GM18508 (cell line): ENCODE measurements around the gene BCKDK.

ENCODE experiments used
- ATAC-seq: cut with Tn5 transposase; IDR thresholded peaks from one replicate; pipeline ENCODE4 v1.9.1; 2021; ENCODE audit warnings: moderate number of reproducible peaks; ENCODE audit not compliant: insufficient read depth, unreplicated experiment

The BCKDK gene

DNA sequence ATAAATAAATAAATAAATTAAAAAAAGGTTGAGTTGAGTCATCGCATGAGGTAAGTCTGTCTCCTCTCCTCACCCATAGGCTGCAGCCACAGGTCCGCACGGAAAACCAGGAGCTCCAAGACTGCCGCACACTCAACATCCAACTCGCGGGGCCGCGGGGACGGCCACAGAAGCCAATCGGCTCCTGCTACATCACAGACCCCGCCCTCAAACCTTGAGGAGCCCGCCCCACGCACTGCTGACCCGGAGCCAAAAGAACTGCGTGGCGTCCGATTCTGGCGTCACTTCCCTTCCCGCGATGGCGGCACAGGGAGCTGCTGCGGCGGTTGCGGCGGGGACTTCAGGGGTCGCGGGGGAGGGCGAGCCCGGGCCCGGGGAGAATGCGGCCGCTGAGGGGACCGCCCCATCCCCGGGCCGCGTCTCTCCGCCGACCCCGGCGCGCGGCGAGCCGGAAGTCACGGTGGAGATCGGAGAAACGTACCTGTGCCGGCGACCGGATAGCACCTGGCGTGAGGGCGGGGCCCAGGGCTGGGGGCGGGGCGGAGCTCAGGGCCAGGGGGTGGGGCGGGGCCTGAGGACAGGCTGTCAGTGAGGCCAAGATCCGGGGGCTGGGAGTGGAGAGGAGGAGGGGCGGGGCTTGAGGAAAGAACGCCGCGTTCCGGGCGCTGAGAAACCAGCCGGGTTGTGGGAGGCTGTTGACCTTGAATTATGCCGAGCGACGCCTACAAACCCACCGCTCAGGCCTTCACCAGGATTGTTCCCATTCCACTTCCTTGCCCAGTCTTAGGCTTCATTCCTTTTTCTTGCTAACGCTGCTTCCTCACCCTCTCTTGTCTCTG, 9.4 kb downstream of the BCKDK start, which contains the start of gene KAT8:
TSS of gene KAT8 (plus strand) at position 281 of the 839 bp plus-strand sequence. CDS start at position 299, 18 bp downstream.
- ATAC-seq, result peak; percentile 54

DNA sequence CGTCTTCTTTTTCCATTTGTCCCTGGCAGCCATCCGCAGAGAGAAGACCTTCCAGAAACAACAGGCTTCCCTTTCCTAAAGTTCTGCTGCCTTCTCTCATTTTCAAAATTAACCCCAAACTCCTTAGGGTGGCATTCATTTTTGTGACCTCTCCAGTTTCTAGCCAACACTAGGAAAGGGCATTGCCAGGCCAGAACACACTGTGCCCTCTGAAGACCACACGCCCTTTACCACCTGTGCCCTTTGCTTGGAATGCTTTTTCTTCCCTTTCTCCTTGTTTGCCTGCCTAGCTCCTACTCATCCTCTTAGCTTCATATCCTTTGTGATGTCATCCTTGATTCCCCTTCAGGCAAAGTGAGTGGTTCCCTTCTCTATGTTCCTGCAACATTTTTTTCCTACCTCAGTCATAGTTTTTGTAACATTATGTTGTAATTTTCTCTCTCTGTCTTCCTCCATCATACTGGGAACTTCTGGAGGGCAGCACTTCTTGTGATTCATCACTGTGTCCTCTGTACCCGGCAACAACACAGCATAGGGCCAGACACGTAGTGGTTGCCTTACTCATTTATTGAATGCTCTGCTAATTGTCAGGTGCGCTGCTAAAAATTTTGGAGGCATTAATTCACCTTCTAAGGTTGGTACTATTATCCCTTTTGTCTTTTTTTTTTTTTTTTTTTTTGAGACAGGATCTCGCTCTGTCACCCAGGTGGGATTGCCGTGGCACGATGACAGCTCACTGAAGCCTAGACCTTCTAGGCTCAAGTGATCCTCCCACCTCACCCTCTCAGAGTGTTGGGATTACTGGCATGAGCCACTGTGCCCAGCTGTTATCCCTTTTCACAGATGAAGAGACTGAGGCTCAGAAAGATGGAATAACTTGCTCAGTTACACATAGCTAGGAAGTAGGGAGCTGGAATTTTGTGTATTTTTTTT, 10.3 kb downstream of the BCKDK start:
- no peak for ATAC-seq

DNA sequence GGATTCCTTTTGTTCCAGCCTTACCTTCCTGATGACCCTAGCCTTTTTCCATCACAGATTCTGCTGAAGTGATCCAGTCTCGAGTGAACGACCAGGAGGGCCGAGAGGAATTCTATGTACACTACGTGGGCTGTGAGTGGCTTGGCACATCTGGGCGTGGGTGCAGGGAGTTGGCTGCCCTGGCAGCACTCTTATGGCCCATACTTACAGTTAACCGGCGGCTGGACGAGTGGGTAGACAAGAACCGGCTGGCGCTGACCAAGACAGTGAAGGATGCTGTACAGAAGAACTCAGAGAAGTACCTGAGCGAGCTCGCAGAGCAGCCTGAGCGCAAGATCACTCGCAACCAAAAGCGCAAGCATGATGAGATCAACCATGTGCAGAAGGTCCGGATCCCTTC, 11.9 kb downstream of the BCKDK start:
- no peak for ATAC-seq

DNA sequence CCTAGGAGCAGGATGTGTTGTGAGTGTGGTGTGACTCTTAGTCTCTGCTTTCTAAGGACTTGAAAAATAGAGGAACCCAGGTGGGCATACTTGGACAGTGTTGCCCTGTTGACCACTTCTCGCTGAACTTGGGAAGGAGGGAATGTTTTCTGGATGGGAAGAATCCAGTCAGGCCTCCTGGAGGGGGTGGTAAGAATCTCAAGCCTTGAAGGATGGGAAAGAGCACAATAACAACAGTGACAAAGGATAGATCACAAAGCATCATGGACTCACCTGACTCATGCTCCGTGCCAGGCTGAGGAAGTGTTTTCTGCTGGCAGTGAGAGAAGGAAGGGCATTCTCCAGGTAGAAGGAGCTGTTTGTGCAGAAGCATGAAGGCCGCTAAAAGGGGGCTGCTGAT, 17.7 kb downstream of the BCKDK start:
- ATAC-seq, result no peak

DNA sequence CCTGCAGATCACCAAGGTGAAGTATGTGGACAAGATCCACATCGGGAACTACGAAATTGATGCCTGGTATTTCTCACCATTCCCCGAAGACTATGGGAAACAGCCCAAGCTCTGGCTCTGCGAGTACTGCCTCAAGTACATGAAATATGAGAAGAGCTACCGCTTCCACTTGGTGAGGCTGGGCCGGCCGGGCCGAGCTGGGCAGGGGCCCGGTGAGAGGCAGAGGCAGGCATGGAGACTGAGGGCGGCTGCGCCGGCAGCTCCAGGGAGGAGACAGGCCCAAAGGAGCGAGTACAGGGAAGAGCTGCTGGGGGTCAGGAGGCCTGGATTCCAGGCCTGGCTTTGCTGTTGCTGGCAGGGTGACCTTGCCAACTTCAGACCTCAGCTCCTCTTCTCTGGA, 19.0 kb downstream of the BCKDK start:
- no peak for ATAC-seq

DNA sequence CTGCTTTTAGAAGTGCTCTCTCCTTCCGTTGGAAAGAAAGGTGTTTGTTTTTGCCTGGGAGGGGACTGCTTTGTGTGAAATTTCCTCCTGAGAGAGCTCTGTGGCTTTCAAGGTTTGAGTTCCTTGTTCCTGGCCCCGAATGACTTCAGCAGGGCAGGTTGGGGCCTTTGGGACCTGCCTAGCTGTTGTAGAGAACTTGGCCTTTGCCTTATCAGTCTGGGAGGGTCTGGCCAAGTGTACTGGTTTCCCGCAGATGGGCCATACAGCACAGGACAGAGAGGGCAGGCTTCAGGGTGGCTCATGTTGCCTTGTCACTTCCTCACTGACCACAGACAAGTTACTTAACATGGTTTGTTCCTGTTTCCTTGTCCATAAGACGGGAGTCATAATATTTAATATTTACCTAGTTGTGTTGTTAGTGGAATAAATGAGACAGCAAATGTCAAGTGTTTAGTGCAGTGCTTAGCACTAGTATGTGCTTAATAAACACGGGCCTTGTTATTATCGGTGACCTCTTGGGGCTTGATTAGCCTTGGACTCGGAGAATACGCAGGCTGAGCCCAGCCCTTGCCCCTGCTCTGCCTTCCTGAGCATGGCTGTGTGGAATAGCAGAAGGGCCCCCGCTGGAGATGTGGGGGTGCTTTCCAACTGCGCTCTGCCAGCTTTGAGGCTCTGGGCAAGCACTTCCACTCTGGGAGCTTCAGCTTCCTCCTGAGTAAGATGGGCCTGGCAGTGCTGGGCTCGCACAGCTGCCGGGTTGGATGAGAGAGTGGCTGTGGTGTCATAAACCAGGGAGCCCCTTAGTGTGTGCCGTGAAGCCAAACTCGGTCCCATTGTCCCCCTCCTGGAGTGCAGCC, 20.8 kb downstream of the BCKDK start:
- ATAC-seq, result no peak

DNA sequence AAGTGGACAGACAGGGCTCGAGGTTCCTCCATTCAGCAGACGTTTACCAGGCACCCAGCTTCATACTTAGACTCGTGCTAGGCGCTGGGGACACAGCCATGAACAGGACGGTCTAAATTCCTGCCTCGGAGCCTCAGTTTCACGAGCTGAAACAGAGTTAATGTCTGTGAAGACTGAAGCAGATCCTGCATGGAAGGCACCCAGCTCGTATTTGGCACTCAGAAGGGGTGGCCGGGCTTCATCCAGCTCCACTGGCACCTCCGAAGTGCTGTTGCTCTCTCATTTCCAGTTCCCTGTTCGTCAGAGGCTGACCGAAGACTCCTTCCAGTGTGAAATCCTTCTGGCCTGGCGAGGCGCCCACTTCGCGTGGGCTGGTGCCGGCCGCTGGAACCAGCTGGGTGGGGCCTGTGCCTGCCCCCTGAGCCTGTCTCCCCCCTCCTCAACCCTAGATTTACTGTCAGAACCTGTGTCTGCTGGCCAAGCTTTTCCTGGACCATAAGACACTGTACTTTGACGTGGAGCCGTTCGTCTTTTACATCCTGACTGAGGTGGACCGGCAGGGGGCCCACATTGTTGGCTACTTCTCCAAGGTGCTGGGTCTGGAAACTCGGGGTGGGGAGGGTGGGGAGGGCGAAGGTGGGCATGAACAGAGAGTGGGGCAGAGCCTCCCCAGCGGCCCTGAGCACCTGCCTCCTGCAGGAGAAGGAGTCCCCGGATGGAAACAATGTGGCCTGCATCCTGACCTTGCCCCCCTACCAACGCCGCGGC, 21.6 kb downstream of the BCKDK start:
- no peak for ATAC-seq

DNA sequence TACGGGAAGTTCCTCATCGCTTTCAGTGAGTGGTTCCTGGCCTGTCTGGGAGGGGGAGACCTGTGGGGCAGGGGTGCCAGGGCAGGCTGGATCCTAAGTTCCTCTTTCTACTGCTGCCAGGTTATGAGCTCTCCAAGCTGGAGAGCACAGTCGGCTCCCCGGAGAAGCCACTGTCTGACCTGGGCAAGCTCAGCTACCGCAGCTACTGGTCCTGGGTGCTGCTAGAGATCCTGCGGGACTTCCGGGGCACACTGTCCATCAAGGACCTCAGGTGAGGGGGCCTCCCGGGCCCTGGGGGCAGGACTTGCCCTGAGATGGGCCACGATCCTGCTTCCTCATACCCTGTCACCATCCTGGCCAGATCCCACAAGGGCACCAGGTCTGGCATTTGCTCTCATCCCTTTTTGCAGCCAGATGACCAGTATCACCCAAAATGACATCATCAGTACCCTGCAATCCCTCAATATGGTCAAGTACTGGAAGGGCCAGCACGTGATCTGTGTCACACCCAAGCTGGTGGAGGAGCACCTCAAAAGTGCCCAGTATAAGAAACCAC, 22.2 kb downstream of the BCKDK start:
- ATAC-seq, result no peak

DNA sequence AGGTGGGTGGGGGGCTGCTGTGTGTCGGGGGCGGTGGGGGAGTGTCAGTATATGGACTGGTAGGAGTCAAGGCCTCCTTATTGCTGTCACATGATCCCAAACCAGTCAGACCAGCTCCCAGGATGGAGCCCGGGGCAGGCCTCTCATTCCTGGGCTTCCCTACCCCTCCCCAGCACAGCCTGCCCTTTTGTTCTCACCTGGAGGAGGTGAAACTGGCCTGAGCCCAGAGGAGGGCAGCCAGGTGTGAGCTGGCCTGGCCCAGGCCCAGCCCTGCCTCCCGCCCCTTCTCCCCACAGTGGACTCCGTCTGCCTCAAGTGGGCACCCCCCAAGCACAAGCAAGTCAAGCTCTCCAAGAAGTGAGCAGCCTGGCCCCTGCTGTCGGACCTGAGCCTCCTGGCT, 22.7 kb downstream of the BCKDK start:
- no peak for ATAC-seq

DNA sequence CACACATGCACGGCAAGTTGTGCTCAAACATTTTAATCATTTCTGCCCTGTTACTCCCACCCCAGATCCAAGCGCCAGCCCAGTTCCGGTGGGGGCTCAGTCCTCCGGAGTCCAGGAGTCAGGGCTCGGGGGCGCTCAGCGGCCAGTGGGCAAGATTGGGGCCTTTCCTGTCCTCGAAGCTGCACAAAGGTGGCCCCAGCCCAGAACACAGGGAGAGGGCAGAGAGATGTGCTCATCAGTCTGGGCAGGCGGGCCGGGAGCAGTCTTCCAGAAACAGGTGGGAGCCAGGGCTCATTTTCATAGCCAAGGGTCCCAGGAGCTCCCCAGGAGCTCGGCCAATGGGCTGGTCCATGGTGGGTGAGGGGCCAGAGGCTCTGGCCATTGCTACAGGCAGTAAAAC, 23.2 kb downstream of the BCKDK start:
- no peak for ATAC-seq

DNA sequence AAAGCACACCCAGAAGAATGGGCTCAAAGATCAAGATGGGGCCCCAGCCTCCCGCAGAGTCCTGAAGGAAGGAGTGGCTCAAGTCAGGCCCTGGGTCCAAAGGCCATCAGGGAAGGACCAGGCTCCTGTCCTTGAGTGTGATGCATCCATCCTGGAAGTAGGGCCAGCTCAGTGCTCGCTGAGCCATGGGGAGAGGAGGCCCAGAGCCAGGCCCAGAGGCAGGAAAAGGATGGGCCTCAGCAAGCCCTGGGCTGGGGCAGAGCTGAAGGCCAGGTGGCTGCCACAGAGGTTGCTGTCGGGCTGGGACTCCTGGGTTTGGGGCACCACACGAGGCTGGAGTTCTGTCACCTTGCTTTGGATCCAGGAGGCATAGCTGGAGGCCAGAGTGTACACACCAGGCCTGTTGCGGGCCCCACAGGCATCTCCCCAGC, 23.7 kb downstream of the BCKDK start:
- no peak for ATAC-seq

DNA sequence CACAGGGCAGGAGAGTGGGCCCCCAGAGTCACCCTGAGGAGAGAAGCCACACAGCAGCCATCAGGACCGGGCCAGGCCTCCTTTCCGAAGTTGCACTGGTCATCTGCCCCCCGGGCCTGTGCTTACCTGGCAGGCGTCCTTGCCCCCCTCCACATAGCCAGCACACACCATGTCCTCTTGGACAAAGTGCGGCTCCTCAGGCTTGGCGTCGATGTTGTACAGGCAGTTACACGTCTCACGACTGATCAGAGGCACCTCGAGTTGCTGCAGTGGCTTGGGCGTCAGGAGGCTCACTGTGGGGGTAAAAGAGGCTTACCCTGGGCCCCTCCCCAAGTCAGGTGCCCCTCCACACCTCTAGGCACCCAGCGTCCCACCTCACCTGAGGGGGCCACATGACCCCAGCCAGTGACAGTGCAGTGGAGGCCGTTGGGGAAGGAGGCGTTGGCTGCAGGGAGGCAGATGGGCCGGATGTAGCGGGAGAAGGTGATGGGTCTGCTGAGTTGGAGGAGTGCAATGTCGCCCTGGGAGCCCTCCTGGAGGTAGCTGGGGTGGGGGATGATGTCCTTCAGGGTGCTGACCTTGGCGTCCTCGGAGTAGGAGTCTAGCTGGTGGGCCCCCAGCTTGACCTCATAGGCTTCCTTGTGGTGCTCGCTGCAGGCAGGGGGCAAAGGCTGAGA, 24.3 kb downstream of the BCKDK start:
- no peak for ATAC-seq

DNA sequence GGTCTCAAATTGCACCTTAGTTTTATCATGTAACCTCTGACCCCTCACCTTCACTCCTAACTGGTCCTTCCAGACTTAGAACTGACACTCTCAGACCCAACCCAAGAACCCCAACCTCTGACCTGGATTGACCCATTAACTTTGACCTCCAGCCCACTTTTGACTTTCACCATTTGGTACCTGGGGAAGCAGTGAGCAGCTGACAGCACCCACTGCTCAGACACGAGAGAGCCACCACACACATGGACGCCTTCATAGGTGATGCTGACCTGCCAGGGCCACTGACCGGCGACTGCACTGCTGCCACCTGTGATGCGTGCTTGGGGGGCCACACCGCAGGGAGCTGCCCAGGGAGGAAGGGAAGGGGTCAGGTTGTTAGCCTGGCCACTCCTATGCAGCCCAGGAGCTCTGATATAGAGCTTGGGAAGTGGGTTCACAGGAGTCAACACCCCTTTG, 24.9 kb downstream of the BCKDK start:
- ATAC-seq, result no peak

DNA sequence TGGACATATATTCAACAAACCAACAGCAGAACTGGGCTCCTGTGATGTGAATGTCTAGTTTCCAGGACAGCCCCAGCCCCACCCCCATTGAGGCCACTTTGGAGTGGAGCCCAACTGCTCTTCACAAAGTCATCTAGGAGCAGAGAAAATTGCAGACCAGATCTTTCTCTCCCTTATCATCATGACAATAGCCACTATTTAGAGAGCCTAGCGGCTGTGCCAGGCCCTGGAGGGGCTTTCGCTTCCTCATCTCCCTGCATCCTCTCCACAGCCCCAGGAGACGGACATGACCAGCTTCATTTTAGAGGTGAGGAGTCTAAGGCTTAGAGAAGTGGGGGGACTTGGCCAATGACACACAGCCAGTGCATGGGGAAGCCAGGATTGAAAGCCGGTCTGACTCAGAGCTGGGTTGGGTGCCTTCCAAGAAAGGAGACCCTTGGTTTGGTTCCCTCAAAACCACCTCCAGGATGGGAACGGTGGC, 25.9 kb downstream of the BCKDK start:
- ATAC-seq, result no peak

DNA sequence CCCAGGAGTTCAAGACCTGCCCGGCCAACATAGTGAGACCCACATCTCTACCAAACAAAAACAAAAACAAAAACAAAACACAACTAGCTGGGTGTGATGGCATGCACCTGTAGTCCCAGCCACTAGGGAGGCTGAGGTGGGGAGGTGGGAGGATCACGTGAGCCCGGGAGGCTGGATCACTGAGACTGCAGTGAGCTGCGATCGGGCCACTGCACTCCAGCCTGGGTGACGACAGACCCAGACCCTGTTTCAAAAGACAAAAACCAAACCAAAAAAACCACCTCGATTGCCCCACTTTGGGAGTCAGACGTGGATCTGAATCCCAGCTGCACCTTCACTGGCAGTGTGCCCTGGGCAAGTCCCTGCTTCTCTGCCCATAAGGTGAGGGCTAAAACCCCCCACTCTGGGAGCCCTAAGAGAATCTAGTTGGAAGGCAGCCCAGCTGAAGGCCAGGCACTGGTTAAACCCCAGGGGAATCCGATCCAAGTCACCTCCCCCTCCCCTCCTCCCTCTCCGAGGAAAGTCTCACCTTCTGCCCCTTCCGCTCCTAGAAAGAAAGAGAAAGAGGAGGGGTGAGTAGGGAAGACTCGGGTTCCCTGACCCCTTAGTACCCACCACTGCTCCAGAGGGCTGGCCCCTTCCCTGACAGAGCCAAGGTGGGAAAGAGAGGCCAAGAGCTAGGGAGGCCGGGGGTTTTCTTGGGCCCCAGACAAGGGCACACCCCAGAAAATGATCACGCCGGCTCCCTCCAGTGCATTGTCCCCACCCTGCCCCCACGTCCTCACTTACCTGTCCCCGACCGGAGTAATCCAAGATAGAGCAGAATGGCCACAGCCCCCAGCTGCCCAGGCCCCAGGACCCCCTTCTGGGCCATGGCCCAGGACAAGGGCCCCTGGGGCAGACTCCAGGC, 26.7 kb downstream of the BCKDK start:
- ATAC-seq, result no peak

DNA sequence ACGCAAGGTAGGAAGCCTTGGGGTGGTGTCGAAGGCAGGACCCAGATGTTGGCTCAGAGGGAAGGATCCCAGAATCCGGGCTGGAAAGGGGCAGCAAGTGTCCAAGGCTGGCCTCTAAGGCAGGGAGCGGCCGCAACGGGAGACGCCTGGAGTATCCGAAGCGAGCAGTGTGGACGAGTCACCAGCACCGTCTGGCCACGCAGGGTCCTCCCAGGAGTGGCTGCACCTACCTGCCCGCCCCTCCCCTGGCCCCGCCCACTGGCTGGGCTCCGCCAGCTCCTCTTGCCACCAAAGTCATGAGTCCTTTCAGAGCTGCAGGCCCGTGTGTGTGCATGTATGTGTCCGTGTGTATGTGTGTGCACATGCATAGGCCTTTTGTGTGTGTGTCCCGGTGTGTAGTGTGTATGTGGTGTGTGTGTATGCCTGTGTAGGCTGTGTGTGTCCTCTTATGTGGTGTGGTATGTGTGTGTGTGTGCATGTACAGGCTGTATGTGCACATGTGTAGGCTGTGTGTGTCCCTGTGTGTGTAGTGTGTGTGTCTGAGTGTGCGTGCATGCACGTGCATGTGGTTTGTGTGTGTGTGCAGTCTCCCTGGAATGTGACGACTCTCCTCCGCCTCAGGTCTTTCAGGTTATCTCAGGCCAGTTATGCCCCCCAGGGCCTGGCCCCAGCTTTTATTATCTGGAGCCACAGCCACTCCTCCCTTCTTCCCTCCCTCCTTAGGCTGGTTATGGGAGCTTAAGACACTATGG, 27.5 kb downstream of the BCKDK start, which contains the start of gene PRSS8:
TSS of gene PRSS8 (minus strand) at position 193 of the 752 bp plus-strand sequence. CDS start 229 bp downstream, outside the sequence.
- ATAC-seq, result no peak

DNA sequence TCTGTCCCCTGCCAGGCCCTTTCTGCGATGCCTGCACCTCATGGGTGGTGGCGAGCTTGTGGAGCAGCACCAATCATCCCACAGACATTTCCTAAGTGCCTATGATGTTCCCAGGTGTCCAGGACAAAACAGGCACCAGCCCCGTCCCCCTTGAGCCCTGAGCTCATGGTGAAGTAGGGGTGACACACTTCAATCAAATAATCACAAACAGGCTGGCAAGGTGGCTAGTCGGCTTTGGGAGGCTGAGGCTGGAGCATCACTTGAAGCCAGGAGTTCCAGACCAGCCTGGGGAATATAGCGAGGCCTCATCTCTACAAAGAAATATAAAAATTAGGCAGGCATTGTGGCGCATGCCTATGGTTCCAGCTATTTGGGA, 28.1 kb downstream of the BCKDK start:
- ATAC-seq, result no peak
